NCI-H2196 (cell line): ENCODE measurements around the gene SLC35F5.
"Not testable (repeated sequence)": the region's sequence is repeated elsewhere in the genome, so short reads cannot be mapped to it uniquely, and the experiment has no call there.

Source experiments
- DNase-seq: peaks from one replicate; lab custom pipeline; 2025; ENCODE audit not compliant: unreplicated experiment; lab: John Stamatoyannopoulos, UW

The SLC35F5 gene, protein sequence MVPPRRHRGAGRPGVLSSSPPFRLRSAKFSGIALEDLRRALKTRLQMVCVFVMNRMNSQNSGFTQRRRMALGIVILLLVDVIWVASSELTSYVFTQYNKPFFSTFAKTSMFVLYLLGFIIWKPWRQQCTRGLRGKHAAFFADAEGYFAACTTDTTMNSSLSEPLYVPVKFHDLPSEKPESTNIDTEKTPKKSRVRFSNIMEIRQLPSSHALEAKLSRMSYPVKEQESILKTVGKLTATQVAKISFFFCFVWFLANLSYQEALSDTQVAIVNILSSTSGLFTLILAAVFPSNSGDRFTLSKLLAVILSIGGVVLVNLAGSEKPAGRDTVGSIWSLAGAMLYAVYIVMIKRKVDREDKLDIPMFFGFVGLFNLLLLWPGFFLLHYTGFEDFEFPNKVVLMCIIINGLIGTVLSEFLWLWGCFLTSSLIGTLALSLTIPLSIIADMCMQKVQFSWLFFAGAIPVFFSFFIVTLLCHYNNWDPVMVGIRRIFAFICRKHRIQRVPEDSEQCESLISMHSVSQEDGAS

DNA sequence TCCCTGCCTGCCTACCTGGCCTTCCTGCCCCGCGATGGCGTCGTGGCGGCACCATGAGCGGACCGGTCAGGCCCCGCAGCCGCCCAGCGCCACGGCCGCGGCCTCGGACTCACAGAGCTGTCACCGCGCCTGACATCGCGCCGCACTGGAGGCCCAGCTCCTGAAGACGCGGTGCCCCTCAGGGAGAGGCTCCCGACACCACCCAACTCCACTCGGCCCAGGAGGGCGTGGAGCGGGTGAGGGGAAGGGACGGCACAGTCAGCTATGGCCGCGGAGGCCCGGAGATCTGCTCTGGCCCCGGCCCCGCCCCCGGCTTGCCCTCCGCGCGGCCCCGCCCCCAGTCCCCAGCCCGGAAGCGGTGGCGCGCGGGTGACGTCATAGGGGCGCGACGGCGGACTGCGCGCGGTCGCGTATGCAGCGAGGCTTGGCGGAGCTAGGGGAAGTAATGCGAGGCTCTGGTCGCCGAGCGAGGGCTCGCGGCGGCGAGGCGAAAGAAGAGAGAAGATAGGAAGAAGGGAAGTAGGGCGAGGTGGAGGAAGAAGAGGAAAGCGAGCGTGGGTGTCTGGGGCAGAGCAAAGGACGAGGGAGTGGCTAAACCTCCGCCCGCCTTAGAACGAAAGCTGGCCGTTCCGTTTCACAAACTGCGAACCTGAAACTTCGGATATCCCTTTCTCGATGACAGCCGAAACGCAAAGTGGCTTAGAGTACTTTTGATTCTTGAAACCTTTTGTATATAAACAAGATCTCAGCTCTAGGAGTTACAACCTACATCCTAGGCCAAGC lies at the start of gene SLC35F5:
Gene SLC35F5, minus strand, starts transcription at position 288 of the 783 bp plus-strand sequence. Its CDS starts 233 bp downstream, at position 55.
- peak; percentile 94 for DNase-seq

GRCh38 chr2:113799375-113799774 lies 42.9 kb upstream of the SLC35F5 start:
- no peak for DNase-seq

- DNase-seq: no peak
Measured at GRCh38 chr2:113797237-113797636, 40.8 kb upstream of the SLC35F5 start.

- DNase-seq: no peak
Measured at GRCh38 chr2:113796592-113797175, 40.2 kb upstream of the SLC35F5 start.

GRCh38 chr2:113795405-113795920 lies 39.0 kb upstream of the SLC35F5 start:
- no peak for DNase-seq

- DNase-seq: no peak
Measured at GRCh38 chr2:113791697-113792590, 35.5 kb upstream of the SLC35F5 start.

- DNase-seq: no peak
Measured at GRCh38 chr2:113784823-113785744, 28.6 kb upstream of the SLC35F5 start.

GRCh38 chr2:113780472-113780871 lies 24.0 kb upstream of the SLC35F5 start:
- no peak for DNase-seq

DNA sequence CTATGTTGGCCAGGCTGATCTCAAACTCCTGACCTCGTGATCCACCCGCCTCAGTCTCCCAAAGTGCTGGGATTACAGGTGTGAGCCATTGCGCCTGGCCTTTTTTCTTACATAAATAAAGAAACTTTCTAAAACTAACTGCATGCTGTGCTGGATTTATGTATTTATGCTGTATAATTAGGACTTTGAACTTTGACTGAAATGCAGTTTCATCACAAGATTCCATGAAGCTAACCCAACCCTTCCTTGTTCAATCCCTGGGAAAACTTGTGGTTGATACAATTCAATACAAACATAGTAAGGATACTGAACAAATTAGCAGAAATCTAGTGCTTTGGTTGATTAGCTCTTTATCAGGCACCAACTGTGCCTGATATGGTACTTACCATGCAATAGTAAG lies 20.9 kb upstream of the SLC35F5 start:
- no peak for DNase-seq

GRCh38 chr2:113776949-113777348 lies 20.5 kb upstream of the SLC35F5 start:
- no peak for DNase-seq

GRCh38 chr2:113774616-113775015 lies 18.2 kb upstream of the SLC35F5 start:
- DNase-seq: not testable (repeated sequence)

- DNase-seq: no peak
Measured at GRCh38 chr2:113770929-113771328, 14.5 kb upstream of the SLC35F5 start.

- no peak for DNase-seq
Measured at GRCh38 chr2:113769555-113769954, 13.1 kb upstream of the SLC35F5 start.

GRCh38 chr2:113768770-113769169 lies 12.3 kb upstream of the SLC35F5 start:
- no peak for DNase-seq

DNA sequence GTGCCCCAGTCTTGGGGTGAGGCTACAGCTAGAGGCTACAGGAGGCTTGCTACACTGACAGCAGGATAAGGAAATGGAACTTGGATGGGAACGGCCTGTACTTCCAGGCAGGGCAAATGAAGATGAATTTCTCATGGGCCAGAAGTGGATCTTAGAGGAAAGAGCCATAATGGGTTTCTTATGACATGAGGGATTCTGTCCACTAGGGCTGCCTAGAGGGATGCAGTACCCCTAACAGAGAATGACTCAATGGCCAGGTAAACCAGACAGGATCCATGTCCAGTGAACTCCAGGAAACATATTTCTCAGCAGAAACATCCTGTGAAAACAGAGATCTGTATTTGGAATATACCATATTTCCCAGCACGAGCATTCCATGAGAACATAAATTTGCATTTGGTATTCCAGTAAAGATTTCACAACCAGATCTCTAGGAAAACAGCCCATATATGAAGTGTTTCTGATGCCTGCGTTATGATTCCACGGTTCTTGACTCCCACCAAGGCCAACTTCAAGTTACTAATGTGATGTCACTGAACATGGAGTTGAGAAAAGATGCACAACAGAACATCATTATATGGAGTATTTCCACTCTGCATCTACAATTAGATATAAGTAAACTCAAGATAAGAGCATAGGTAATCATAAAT lies 11.5 kb upstream of the SLC35F5 start:
- no peak for DNase-seq

DNA sequence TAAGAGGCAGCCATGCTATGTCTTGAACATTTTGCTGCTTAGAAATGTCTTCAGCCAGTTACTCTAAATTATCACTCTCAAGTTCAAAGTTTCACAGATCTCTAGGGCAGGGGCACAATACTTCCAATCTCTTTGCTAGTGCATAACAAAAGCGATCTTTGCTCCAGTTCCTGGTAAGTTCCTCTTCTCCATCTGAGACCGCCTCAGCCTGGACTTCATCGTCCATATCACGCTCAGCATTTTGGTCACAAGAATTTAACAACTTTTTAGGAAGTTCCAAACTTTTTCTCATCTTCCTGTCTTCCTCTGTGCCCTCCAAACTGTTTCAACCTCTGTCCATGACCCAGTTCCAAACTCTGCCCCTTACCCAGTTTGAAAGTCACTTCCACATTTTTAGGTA lies 8.8 kb upstream of the SLC35F5 start:
- no peak for DNase-seq

- no peak for DNase-seq
Measured at GRCh38 chr2:113762377-113763118, 6.1 kb upstream of the SLC35F5 start.

- no peak for DNase-seq
Measured at GRCh38 chr2:113760400-113760799, 4.0 kb upstream of the SLC35F5 start.
